NCI-H446 treated with DMSO at 0.1 percent for 48 hours (cell line): ENCODE results near the gene CDH23.

Experiments used
- DNase-seq: peaks from one replicate; lab custom pipeline; 2025; lab: John Stamatoyannopoulos, UW

The CDH23 gene

GRCh38 chr10:71623098-71623985 is 226.6 kb downstream of the CDH23 start:
- no peak for DNase-seq

- DNase-seq, result no peak
Measured at GRCh38 chr10:71623986-71624291, 227.2 kb downstream of the CDH23 start.

- no peak for DNase-seq
Measured at GRCh38 chr10:71625445-71626175, 228.9 kb downstream of the CDH23 start.

GRCh38 chr10:71627230-71627939 is 230.7 kb downstream of the CDH23 start:
- no peak for DNase-seq

- DNase-seq, result no peak
Measured at GRCh38 chr10:71627956-71628355, 231.2 kb downstream of the CDH23 start.

- DNase-seq, result no peak
Measured at GRCh38 chr10:71629131-71629530, 232.4 kb downstream of the CDH23 start.

- no peak for DNase-seq
Measured at GRCh38 chr10:71630168-71630567, 233.4 kb downstream of the CDH23 start.

- DNase-seq, result no peak
Measured at GRCh38 chr10:71631007-71631861, 234.5 kb downstream of the CDH23 start.

- DNase-seq, result no peak
Measured at GRCh38 chr10:71632200-71632820, 235.6 kb downstream of the CDH23 start.

GRCh38 chr10:71632896-71633600 is 236.3 kb downstream of the CDH23 start:
- DNase-seq, result no peak

- no peak for DNase-seq
Measured at GRCh38 chr10:71633920-71634319, 237.2 kb downstream of the CDH23 start.

- DNase-seq, result no peak
Measured at GRCh38 chr10:71634531-71635164, 237.9 kb downstream of the CDH23 start.

- no peak for DNase-seq
Measured at GRCh38 chr10:71635251-71635866, 238.6 kb downstream of the CDH23 start.

GRCh38 chr10:71635867-71636266 is 239.1 kb downstream of the CDH23 start:
- DNase-seq, result no peak

- no peak for DNase-seq
Measured at GRCh38 chr10:71636588-71636987, 239.9 kb downstream of the CDH23 start.

GRCh38 chr10:71637305-71637704 is 240.6 kb downstream of the CDH23 start:
- DNase-seq, result no peak

GRCh38 chr10:71638064-71638821 is 241.5 kb downstream of the CDH23 start:
- DNase-seq, result no peak

GRCh38 chr10:71638822-71639719 is 242.4 kb downstream of the CDH23 start:
- no peak for DNase-seq
